Measurements from ENCODE around the gene EYS.
A peak's percentile ranks its signal among the peaks of the same experiment; 100 is the strongest.

The EYS gene

DNA sequence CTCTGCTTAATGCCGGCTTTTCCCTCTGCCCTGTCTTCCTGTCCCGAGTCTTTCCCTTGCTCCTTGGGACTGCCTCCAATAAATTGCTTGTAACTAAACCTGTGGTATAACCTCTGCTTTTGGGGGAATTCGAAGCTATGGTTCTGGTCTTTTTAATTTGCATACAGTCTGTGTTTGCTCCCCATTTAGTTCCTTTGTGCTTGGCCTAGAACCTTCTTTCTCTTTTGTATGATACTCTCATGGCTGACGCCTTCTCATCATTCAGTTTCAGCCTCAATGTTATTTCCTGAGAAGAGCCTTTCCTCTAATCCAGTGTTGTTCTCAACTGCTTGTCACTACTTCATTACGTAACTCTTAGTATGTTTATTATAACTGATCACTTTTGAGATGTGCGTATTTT lies 1823.4 kb downstream of the EYS start:
- ATAC-seq: no peak
- TF ChIP-seq PPARA (CRISPR knock-in tag; IDR thresholded peaks at IDR 0.05; ENCODE audit: borderline replicate concordance) (no peak), ZC3H10 (CRISPR knock-in tag; IDR thresholded peaks at IDR 0.05) (no peak), TOX (CRISPR knock-in tag; IDR thresholded peaks at IDR 0.05; ENCODE audit: borderline replicate concordance) (no peak), ZNF8 (CRISPR knock-in tag; IDR thresholded peaks at IDR 0.05) (no peak), BACH2 (CRISPR knock-in tag; IDR thresholded peaks at IDR 0.05; ENCODE audit: borderline replicate concordance) (no peak), ZFP3 (CRISPR knock-in tag; IDR thresholded peaks at IDR 0.05) (no peak), CREB5 (CRISPR knock-in tag; IDR thresholded peaks at IDR 0.05; ENCODE audit: low read depth) (no peak)
- TF ChIP-seq, protein P1, sequence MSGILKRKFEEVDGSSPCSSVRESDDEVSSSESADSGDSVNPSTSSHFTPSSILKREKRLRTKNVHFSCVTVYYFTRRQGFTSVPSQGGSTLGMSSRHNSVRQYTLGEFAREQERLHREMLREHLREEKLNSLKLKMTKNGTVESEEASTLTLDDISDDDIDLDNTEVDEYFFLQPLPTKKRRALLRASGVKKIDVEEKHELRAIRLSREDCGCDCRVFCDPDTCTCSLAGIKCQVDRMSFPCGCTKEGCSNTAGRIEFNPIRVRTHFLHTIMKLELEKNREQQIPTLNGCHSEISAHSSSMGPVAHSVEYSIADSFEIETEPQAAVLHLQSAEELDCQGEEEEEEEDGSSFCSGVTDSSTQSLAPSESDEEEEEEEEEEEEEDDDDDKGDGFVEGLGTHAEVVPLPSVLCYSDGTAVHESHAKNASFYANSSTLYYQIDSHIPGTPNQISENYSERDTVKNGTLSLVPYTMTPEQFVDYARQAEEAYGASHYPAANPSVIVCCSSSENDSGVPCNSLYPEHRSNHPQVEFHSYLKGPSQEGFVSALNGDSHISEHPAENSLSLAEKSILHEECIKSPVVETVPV (CRISPR knock-in tag; IDR thresholded peaks at IDR 0.05): no peak
- TF ChIP-seq, protein P2, sequence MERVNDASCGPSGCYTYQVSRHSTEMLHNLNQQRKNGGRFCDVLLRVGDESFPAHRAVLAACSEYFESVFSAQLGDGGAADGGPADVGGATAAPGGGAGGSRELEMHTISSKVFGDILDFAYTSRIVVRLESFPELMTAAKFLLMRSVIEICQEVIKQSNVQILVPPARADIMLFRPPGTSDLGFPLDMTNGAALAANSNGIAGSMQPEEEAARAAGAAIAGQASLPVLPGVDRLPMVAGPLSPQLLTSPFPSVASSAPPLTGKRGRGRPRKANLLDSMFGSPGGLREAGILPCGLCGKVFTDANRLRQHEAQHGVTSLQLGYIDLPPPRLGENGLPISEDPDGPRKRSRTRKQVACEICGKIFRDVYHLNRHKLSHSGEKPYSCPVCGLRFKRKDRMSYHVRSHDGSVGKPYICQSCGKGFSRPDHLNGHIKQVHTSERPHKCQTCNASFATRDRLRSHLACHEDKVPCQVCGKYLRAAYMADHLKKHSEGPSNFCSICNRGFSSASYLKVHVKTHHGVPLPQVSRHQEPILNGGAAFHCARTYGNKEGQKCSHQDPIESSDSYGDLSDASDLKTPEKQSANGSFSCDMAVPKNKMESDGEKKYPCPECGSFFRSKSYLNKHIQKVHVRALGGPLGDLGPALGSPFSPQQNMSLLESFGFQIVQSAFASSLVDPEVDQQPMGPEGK (CRISPR knock-in tag; IDR thresholded peaks at IDR 0.05; ENCODE audit: borderline replicate concordance): no peak

GRCh38 chr6:63882208-63882607 lies 1824.8 kb downstream of the EYS start:
- TF ChIP-seq GLIS3 (CRISPR knock-in tag; IDR thresholded peaks at IDR 0.05) (no peak), PPARA (CRISPR knock-in tag; IDR thresholded peaks at IDR 0.05; ENCODE audit: borderline replicate concordance) (no peak), POU6F1 (CRISPR knock-in tag; IDR thresholded peaks at IDR 0.05; ENCODE audit: borderline replicate concordance, low read depth) (no peak), CSDC2 (CRISPR knock-in tag; IDR thresholded peaks at IDR 0.05) (no peak), ZNF70 (CRISPR knock-in tag; IDR thresholded peaks at IDR 0.05) (no peak), CREB5 (CRISPR knock-in tag; IDR thresholded peaks at IDR 0.05; ENCODE audit: low read depth) (no peak), ISL1 (CRISPR knock-in tag; IDR thresholded peaks at IDR 0.05) (no peak), ESRRG (CRISPR knock-in tag; IDR thresholded peaks at IDR 0.05) (no peak), RARB (CRISPR knock-in tag; IDR thresholded peaks at IDR 0.05) (no peak), BACH2 (CRISPR knock-in tag; IDR thresholded peaks at IDR 0.05; ENCODE audit: borderline replicate concordance) (no peak), ZC3H10 (CRISPR knock-in tag; IDR thresholded peaks at IDR 0.05) (no peak), SNAI2 (CRISPR knock-in tag; IDR thresholded peaks at IDR 0.05) (no peak), TCF4 (CRISPR knock-in tag; IDR thresholded peaks at IDR 0.05; ENCODE audit: borderline replicate concordance) (no peak), ARNTL (CRISPR knock-in tag; IDR thresholded peaks at IDR 0.05; ENCODE audit: borderline replicate concordance, low read depth) (no peak), TOX (CRISPR knock-in tag; IDR thresholded peaks at IDR 0.05; ENCODE audit: borderline replicate concordance) (no peak)
- TF ChIP-seq, protein P3, sequence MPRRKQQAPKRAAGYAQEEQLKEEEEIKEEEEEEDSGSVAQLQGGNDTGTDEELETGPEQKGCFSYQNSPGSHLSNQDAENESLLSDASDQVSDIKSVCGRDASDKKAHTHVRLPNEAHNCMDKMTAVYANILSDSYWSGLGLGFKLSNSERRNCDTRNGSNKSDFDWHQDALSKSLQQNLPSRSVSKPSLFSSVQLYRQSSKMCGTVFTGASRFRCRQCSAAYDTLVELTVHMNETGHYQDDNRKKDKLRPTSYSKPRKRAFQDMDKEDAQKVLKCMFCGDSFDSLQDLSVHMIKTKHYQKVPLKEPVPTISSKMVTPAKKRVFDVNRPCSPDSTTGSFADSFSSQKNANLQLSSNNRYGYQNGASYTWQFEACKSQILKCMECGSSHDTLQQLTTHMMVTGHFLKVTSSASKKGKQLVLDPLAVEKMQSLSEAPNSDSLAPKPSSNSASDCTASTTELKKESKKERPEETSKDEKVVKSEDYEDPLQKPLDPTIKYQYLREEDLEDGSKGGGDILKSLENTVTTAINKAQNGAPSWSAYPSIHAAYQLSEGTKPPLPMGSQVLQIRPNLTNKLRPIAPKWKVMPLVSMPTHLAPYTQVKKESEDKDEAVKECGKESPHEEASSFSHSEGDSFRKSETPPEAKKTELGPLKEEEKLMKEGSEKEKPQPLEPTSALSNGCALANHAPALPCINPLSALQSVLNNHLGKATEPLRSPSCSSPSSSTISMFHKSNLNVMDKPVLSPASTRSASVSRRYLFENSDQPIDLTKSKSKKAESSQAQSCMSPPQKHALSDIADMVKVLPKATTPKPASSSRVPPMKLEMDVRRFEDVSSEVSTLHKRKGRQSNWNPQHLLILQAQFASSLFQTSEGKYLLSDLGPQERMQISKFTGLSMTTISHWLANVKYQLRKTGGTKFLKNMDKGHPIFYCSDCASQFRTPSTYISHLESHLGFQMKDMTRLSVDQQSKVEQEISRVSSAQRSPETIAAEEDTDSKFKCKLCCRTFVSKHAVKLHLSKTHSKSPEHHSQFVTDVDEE (CRISPR knock-in tag; IDR thresholded peaks at IDR 0.05): no peak
- TF ChIP-seq, protein P2 (CRISPR knock-in tag; IDR thresholded peaks at IDR 0.05; ENCODE audit: borderline replicate concordance): no peak
- peak; percentile 72; the same call in 2 of the 3 replicates for ATAC-seq

Data from SK-N-SH treated with all-trans-retinoic acid at 6 μM for 48 hours (cell line).